IMR-90 (cell line): ENCODE results near the gene FAM76B.

Source experiments
- CEBPB ChIP-seq: IDR thresholded peaks from 2 replicates; pipeline ENCODE4 v1.6.1; 2012; ENCODE audit warnings: low read depth, low read length, improper control_type of control experiment
- ELK1 ChIP-seq: fragments of 150-350 bp; IDR thresholded peaks from 2 replicates; pipeline ENCODE4 v1.6.1; 2016; ENCODE audit warnings: low read depth, mild to moderate bottlenecking, low read length, moderate library complexity, borderline replicate concordance
- FOS ChIP-seq: fragments of 150-350 bp; IDR thresholded peaks from 2 replicates; pipeline ENCODE4 v1.6.1; 2016; ENCODE audit warnings: low read depth, low read length
- MAFK ChIP-seq: IDR thresholded peaks from 2 replicates; pipeline ENCODE4 v1.6.1; 2012; ENCODE audit warnings: low read depth, low read length, improper control_type of control experiment
- MAZ ChIP-seq: IDR thresholded peaks from 2 replicates; pipeline ENCODE4 v1.6.1; 2012; ENCODE audit warnings: low read depth, mild to moderate bottlenecking, low read length, improper control_type of control experiment, moderate library complexity, borderline replicate concordance
- NFE2L2 ChIP-seq: fragments of 150-350 bp; IDR thresholded peaks from 2 replicates; pipeline ENCODE4 v1.6.1; 2016; ENCODE audit warnings: low read depth, mild to moderate bottlenecking, low read length
- POLR2A ChIP-seq: IDR thresholded peaks from 2 replicates; pipeline ENCODE4 v1.6.1; 2012; ENCODE audit warnings: mild to moderate bottlenecking, low read depth, low read length
- RAD21 ChIP-seq: IDR thresholded peaks from 2 replicates; pipeline ENCODE4 v1.6.1; 2012; ENCODE audit warnings: low read length, improper control_type of control experiment
- RCOR1 ChIP-seq: IDR thresholded peaks from 2 replicates; pipeline ENCODE4 v1.6.1; 2012; ENCODE audit warnings: mild to moderate bottlenecking, low read length, improper control_type of control experiment; ENCODE audit not compliant: insufficient replicate concordance
- RFX5 ChIP-seq: IDR thresholded peaks from 2 replicates; pipeline ENCODE4 v1.8.0; 2012; ENCODE audit warnings: low read depth, mild to moderate bottlenecking, low read length, moderate library complexity
- SMC3 ChIP-seq: fragments of 150-350 bp; IDR thresholded peaks from 2 replicates; pipeline ENCODE4 v1.6.1; 2016; ENCODE audit warnings: low read depth, mild to moderate bottlenecking, antibody characterized with exemption, low read length, moderate library complexity
- TF ChIP-seq, protein P1 (sequence below): conservative IDR thresholded peaks from 2 replicates; pipeline ENCODE4 v1.5.1; 2012; ENCODE audit warnings: mild to moderate bottlenecking, low read depth, low read length, improper control_type of control experiment
- TF ChIP-seq, protein P2 (sequence below): fragments of 150-350 bp; IDR thresholded peaks from 2 replicates; pipeline ENCODE4 v1.6.1; 2017; ENCODE audit warnings: mild to moderate bottlenecking, antibody characterized with exemption, low read length, low read depth

GRCh38 chr11:95792700-95793099 is 3.1 kb upstream of the FAM76B start:
- TF ChIP-seq, protein P1, sequence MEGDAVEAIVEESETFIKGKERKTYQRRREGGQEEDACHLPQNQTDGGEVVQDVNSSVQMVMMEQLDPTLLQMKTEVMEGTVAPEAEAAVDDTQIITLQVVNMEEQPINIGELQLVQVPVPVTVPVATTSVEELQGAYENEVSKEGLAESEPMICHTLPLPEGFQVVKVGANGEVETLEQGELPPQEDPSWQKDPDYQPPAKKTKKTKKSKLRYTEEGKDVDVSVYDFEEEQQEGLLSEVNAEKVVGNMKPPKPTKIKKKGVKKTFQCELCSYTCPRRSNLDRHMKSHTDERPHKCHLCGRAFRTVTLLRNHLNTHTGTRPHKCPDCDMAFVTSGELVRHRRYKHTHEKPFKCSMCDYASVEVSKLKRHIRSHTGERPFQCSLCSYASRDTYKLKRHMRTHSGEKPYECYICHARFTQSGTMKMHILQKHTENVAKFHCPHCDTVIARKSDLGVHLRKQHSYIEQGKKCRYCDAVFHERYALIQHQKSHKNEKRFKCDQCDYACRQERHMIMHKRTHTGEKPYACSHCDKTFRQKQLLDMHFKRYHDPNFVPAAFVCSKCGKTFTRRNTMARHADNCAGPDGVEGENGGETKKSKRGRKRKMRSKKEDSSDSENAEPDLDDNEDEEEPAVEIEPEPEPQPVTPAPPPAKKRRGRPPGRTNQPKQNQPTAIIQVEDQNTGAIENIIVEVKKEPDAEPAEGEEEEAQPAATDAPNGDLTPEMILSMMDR, result no peak
- TF ChIP-seq POLR2A, result no peak
- no peak for TF ChIP-seq RCOR1
- TF ChIP-seq RAD21, result no peak
- TF ChIP-seq NFE2L2, result no peak
- TF ChIP-seq ELK1, result no peak
- TF ChIP-seq, protein P2, sequence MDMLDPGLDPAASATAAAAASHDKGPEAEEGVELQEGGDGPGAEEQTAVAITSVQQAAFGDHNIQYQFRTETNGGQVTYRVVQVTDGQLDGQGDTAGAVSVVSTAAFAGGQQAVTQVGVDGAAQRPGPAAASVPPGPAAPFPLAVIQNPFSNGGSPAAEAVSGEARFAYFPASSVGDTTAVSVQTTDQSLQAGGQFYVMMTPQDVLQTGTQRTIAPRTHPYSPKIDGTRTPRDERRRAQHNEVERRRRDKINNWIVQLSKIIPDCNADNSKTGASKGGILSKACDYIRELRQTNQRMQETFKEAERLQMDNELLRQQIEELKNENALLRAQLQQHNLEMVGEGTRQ, result no peak
- no peak for TF ChIP-seq MAFK
- no peak for TF ChIP-seq MAZ
- TF ChIP-seq SMC3, result no peak
- no peak for TF ChIP-seq CEBPB
- no peak for TF ChIP-seq RFX5
- no peak for TF ChIP-seq FOS
